Stimulated activated CD4-positive, alpha-beta T cell treated with anti-CD3 and anti-CD28 coated beads, Interleukin-1b, Interleukin-23, amount 100 ng/mL, for 4 hours (primary cell): ENCODE measurements around the gene PPFIBP2.

ENCODE experiments used
- DNase-seq, 2 donors: peaks; one replicate each; pipeline ENCODE4 v3.0.0-alpha.2; 2020; ENCODE audit warnings: low read depth in 2 of 2

The PPFIBP2 gene

DNA sequence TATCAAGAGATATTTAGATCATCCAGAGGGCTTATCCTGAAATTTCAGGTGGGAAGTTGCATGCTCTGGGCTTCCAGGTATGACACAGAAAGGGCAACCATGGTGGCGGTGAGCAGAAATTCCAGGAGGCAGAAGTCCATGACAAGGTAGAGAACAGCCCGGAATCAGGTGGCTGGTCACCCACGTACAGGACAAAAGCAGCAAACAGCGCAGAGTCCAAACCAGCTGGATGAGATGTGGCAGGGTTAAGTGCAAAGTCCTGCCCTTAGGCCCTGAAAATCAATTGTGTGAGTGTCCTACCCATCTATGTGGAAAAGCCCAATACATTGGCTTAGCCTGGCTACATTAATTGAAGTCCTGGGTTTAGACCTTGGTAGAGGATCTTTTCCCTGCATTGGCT is 11.6 kb downstream of the PPFIBP2 start:
- no peak for DNase-seq

DNA sequence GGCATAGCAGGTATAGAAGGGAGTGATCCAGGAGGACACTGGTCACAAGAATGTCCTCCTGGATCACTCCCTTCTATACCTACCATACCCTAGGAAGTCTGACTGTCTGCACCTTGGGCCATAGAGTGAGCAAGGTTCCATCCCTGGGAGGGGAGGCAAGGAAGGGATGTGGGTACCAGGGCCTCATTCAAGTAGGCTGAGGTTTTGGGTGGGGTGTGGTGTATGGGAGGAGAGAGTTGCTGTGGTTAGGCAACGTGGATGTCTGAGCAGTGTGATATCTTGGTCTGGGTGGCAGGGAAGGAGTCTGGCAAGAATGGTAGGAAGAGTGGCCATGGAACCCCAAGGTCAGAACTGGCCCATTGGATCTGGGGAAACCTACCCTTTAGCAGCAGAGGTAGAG is 13.2 kb downstream of the PPFIBP2 start:
- DNase-seq = no peak

GRCh38 chr11:7528514-7529049 is 14.8 kb downstream of the PPFIBP2 start:
- DNase-seq = no peak

- DNase-seq = no peak
Observed at GRCh38 chr11:7530013-7530640, 16.3 kb downstream of the PPFIBP2 start.

GRCh38 chr11:7531011-7531410 is 17.2 kb downstream of the PPFIBP2 start:
- DNase-seq = no peak

DNA sequence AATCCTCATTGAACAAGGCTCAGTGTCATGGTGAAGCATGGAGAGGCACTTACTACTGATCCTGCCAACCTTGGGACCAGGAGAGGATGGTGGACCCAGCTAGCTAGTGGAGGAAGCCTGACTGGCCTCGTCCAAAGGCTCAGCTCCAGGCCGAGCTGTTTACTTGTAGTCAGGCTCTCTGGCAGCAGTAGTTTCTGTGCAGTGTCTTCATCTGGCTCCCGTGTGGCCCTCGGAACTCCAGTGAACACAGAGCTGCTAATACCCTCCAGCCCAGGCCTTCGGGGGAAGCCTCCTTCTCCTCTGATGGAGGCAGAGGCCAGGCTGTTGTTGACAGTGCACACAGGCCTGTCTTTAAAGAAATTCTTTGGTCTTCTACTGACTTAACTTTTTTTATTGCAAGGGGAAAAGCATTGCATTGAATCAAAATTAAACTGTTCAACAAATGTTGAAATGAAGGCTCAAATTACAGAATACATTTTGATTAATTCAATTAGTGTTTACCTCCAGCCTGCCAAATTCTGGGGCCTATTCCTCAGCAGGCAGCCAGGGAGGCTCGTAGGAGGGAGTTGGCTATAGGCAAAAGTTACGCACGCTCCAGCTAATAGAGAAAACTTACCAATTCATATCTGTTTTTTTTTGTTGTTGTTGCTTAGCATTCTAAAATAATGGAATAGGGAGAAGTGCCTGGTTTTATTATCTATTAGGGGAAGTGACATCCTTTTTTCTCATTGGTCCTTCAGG is 18.8 kb downstream of the PPFIBP2 start:
- no peak for DNase-seq

DNA sequence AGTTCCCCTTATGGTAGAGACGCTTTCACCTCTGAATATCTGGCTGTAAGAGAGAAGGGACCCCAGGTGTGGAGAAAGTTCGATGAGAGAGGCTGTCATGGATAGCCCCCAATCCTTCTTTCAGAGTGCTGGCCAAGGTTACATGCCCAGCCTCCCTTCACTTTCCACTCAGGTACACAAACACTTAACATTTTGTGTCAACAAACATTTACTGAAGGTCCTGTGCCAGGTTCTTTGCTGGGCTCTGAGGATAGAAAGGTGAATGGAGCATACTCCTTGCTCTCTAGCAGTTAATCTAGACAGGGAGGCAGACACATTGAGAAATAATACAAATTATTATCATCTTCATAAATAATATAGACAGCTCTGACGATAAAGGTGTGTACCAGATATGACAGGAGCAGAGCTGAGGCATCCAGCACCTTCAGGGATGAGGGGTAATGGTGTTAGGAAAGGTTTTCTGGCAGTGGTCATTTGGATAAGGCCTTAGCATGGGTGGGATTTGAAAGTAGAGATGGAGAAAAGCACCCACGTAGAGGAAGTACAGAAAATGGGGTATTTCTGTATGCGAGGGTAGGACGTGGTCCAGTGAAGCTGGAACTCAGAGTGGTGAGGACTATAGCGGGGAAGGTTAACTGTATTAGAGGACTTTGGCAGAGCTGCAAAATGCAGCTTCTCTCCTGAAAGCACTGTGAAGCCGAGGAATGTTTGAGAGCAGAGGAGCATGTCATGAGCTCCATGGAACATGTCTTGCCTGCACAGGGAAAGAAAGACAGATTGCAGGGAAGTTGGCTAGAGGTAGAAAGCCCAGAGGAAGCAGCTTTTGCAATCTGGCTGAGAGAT is 19.6 kb downstream of the PPFIBP2 start:
- no peak for DNase-seq

GRCh38 chr11:7534042-7534378 is 20.2 kb downstream of the PPFIBP2 start:
- no peak for DNase-seq

DNA sequence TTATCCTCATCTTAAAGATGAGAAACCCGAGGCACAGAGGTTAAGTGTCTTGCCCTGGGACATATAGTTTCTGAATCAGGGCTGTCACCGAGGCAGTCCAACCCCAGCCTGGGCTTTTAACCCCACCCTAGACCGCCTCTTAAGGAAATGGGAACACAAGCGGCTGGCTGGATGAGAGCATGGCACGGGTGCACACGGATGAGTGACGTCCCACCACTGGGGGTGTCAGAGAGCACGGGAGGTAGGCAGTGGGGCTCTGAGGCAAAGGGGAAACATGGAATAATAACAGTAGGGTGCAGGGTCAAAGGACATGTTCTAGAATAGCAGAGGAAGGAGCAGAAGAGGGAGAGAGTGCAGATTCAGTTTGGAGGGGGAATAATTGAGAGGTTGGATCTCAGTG is 22.3 kb downstream of the PPFIBP2 start:
- DNase-seq = no peak

DNA sequence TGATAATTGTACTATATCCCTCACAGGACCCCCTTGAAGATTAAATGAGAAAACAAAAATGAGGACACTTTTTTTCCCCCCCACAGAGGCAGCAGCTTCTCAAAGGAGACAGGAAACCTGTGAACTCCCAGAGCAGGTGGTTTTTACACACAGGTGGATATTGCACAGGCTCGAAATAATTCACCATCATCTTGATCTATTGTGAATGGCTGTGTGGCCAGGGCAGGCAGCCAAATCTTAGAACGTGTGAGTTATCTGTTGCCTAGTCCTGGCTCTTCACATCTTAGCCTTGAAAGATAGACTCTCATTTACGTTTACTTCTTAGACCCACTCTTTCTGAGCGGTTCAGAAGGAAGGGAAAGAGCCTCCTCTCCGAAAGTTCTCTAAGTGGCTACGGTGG is 23.5 kb downstream of the PPFIBP2 start:
- no peak for DNase-seq

GRCh38 chr11:7538031-7538430 is 24.2 kb downstream of the PPFIBP2 start:
- DNase-seq = no peak

DNA sequence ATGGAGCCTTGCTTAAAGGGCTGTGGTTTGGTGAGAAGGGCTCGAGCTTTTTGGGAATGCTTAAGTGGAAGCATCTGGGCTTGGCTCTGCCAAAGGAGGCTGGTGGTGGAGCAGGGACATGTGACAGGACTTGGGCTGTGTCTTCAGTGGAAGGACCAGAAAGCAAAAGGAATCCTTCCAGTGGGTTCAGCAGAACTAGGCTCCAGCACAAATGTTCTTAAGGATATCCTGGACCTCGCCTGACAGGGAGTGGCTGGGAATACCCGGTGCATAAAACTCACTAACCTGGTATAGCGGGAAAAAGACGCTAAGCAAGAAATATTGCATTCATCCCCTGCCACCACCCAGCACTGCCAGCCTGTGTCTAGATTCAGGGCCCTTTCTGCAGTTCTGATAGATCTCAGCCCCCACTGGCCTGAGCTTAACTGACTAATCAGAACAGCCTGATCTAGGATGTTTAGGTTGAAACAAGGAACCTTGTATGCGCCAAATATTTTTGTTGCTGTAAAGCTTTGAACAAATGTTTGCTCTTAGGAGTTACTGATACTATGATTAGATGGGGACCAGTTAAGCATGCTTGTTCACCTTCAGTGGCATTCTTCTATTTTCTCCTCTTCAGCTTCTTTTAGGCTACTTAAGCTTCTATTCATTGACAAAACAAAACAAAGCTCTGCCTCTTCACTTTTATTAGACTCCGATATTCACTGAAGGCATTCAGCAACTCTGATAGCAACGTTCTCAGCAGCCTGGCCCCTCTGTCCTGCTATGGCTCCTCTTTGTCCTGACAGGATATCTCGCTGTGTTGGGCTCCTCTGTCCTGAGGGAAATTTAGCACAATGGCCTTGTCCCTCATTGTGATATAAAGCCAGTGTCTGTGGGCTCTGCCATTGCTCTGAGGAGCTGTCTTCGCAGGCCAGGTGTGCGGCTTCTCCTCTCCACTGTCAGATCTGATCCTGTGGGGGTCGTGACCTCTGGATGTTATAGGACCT is 25.0 kb downstream of the PPFIBP2 start:
- DNase-seq = no peak

DNA sequence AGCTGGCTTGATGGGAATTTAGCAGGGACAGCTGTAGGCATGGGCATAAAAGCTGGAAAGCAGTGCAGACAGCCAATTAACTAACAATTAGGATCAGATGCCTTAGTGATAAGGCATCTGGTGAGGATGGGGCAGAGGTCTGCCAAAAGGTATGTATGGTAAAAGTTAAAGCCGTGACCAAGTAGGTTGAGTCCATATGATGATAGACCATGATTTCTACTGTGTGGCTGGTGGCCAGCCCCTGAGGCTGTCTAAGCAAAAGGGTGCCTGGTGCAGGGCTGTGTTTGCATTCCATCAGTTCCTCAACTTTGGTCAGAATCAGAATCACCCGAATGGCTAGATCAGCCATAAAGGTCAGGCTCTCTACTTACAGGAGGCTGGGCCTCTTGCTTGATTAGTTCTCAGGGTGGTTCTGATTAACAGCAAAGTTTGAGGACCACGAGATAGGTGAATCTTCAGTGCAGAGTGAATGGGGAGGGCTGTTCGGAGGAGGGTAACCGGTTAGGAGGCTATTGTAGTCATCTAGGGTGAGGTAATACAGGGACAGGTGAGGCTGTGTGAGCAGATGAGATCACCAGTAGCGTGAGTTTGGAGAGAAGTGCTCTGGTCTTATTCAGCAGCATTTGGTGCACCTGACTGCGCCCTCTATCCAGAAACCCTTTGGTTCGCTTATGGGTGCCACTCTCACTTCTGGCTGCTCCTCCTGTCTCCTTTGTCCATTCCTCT is 27.2 kb downstream of the PPFIBP2 start:
- DNase-seq = no peak

- no peak for DNase-seq
Observed at GRCh38 chr11:7543302-7543701, 29.5 kb downstream of the PPFIBP2 start.

GRCh38 chr11:7544021-7544420 is 30.2 kb downstream of the PPFIBP2 start:
- no peak for DNase-seq

DNA sequence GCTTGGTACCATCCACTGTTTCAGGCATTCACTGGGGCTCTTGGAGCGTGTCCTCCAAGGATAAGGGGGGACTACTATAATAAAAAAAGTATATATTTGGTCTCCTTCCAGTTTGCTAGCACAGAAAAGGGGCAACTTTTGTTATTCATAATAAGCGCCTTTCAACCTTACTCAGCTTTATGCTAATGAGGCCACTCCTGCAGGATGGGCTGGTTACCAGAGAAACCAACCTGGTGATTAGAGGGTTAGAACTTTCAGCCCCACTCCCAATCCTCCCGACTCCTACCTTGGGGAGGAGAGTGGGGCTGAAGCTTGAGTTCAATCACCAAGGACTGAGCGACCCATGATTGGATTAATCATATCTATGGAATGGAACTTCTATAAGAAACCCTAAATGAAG is 31.8 kb downstream of the PPFIBP2 start:
- DNase-seq = no peak

- no peak for DNase-seq
Observed at GRCh38 chr11:7546324-7546791, 32.6 kb downstream of the PPFIBP2 start.

DNA sequence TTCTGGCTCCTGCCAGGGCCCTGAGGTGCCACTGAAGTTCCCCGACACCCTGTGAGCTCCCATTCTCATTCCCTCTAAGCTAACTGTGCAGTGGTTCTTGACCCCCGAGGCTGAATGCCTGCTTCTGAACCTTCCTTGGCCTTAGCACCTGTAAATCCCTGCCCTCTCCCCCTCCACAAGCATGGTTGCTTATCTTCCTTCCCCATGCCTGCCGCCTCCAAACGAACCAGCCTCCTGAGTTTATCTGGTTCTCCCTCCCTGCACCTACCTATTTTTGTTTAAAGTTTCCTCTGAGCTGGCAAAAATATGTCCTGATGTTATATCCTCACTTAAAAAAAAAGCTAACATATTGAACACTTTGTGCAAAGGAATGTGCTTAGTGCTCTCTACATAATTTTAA is 33.9 kb downstream of the PPFIBP2 start:
- no peak for DNase-seq

GRCh38 chr11:7548659-7549274 is 35.0 kb downstream of the PPFIBP2 start:
- DNase-seq = no peak

DNA sequence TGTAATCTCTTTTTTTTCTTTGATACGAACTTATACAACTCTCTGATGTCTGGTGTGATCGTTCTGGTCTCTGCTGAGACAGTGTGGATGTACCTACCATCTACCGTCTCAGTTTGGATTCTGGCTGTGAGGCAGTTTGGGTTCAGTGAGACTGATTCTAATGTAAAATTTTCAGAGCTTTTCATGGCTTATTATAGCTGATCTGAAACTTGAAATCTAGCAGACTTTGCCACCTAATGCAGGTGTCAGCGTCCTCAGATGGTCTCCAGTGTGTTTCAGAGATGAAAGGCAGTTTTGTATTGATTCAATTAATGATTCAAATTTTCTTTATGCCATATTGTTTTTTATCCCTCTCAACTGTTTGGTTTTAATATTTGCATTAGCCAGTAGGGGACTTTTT is 35.9 kb downstream of the PPFIBP2 start:
- no peak for DNase-seq
